ENCODE measurements around the gene SLC38A4. TPM values are rescaled to one million over a fixed set of nuclear protein-coding genes. Genes with fewer than 3 reads are reported as not detected.
"Not testable (repeated sequence)": the region's sequence is repeated elsewhere in the genome, so short reads cannot be mapped to it uniquely, and the experiment has no call there.

The SLC38A4 gene, protein sequence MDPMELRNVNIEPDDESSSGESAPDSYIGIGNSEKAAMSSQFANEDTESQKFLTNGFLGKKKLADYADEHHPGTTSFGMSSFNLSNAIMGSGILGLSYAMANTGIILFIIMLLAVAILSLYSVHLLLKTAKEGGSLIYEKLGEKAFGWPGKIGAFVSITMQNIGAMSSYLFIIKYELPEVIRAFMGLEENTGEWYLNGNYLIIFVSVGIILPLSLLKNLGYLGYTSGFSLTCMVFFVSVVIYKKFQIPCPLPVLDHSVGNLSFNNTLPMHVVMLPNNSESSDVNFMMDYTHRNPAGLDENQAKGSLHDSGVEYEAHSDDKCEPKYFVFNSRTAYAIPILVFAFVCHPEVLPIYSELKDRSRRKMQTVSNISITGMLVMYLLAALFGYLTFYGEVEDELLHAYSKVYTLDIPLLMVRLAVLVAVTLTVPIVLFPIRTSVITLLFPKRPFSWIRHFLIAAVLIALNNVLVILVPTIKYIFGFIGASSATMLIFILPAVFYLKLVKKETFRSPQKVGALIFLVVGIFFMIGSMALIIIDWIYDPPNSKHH
- 10 to 100 TPM; 18.2 to 29.6 (median 27.2) TPM for polyA plus RNA-seq (ENCODE audit: insufficient read length in 3 of 3)

DNA sequence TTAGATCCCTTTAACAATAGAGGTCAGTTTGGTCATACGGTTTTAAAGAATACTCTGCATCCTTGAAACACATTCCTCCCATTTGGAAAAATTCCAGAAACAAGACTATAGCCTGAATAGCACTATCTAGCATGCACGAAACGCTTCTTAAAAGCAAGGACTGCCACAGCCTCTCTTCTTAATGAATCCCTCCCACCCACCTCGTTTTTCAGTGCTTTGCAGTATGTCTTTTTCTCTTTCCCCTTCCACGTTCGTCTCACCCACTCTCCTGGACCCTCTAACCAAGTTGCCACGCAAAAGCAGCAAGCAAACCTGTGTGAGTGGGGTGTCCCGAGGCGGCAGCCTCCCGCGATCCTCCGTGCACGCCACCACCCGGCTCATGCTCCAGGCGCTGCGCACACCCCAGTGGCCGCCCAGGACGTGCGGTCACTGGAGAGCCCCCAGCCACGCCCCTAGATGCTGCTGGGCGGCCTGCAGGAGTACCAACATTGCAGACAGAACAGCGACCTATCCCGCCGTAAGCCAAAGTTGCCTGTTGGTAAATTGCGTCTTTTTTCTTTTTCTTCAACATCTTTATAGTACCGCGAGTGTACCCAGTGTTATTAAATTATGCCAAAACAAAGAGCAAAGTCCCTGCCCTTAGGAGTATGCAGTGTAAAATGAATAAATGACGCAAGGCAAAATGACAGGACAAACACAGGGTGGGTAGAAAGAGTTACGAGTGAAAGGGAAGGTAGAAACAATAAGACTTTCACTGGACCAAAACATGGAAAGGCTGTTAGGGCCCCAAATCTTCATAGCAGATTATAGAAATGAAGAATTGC is at the start of gene SLC38A4:
SLC38A4 (minus strand) TSS at position 407 of the 824 bp plus-strand sequence. CDS start 32,926 bp downstream, outside the sequence.
- DNase-seq (ENCODE audit: low read depth in 3 of 3, low spot score in 2 of 3) = no peak

DNA sequence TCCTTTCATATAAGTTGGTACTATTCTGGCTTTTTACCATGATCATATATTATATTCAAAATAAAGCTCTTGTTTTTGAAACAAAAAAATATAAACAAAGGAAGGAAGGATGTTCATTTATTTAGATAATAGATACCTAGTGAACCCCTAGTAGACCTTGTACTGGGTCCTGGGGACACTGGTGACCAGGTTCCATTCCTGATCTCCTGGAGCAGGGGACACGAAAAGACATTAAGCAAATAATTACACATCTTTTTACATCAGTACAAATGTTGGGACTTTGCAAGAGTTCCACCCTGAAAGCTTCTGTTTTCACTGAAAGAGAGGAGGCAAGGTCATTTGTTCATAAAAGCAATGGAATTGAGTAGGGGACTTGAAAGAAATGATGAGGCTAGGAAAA is 49.3 kb upstream of the SLC38A4 start:
- no peak for DNase-seq (ENCODE audit: low read depth in 3 of 3, low spot score in 2 of 3)

DNA sequence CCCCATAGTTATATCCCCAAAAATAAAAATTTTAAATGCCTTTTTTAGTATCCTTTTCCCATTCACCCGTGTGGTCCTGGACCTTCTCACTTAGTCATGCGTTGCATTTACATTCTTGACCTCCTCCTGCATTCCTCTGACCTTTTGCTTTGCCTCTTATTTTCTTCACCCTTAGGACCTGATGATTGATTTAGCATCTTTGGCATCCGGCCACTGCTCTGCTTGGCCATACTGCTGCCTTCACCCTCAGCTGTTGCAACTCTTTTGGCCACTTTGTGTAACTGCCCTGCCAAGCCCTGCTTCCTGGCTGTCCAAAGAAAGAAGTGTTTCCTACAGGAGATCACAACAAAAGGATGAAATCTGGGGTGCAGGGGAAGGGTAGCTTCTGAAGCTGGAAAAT is 48.8 kb upstream of the SLC38A4 start:
- no peak for DNase-seq (ENCODE audit: low read depth in 3 of 3, low spot score in 2 of 3)

DNA sequence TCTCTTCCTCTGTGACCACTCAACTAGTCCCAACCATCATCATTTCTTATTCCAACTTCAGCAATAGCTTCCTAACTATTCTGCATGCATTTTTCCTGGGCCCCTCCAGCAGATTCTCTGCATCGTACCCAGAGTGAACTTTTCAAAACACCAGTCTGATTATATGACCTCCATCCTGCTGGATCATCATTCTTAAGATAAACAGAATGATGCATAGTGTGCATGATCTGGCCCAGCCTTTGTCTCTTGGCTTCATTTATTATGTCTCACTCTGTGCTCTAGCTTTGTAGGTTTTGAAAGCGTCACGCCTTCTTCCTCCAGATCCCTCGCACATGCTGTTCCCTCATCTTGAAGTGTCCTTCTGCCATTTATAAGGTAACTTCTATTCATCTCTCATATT is 46.3 kb upstream of the SLC38A4 start:
- DNase-seq (ENCODE audit: low read depth in 3 of 3, low spot score in 2 of 3) = no peak

DNA sequence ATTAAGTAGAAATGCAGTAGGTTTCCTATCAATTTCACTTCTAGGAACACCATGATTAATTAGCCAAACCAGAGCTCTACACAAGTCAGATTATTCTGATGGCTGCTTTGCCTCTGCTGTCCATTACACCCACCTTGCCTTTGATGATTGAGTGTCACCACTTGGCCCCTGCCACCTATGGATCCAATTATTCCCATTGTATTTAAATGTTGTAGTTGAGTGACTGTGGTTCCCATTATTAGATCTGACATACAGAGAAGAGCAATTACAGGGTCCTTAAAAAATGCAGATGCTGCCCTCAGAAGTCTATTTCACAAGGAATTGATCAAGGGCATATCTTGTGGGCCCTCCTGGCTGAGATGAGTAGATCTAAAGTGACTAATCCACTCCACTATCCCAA is 39.5 kb upstream of the SLC38A4 start:
- no peak for DNase-seq (ENCODE audit: low read depth in 3 of 3, low spot score in 2 of 3)

DNA sequence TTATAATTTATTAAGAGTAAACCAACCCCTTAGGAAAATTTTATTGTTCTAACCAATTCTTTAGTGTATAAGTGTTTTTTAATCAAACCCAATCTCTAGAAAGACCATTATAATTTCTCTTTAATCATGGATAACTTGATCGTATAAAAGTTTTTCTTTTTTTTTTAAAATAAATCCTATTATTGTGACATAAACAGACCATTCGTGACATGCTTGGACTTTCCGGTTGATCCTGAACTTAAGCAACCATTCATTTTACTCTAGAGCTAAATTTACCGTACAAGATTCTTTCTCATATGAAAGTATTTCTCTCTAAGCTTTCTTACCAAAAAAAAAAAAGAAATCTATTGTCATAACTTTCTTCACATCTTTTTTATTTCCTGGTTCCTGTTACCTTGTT is 32.6 kb upstream of the SLC38A4 start:
- no peak for DNase-seq (ENCODE audit: low read depth in 3 of 3, low spot score in 2 of 3)

DNA sequence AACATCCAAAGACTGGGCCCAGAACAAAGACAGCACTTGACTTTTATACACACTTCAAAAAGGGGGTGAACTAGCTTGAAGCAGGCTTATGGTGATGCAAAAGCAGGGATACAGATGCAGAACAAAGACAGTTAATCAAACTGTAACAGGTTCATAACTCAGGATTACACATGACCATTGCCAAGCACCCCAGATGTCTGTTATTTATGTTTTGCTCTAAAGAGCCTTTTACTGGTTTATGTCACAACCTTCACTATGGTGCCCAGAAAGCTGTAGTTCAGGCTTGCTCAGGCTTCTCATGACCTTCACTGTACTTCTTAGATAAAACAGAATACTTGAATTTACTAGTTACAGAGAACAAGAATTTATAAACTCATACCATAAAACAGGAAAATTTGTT is 31.7 kb upstream of the SLC38A4 start:
- no peak for DNase-seq (ENCODE audit: low read depth in 3 of 3, low spot score in 2 of 3)

DNA sequence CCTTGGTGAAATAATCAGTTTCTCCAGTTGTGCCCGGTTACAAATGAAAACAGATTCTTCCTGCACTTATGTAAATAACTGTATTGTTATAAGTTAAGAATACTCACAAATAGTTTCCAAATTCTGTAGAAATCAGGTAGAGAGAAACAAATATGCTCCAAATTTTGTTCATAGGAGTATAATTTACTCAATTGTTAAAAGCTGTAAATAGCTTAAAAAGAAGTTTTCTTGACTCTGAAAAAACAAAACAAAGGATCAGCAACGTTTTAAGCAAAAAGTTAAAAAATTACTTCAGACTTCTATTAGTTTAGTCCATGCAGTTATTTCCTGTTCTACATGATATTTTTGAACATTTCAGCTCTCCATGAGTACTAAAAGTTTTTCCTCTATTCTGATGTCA is 30.0 kb upstream of the SLC38A4 start:
- no peak for DNase-seq (ENCODE audit: low read depth in 3 of 3, low spot score in 2 of 3)

DNA sequence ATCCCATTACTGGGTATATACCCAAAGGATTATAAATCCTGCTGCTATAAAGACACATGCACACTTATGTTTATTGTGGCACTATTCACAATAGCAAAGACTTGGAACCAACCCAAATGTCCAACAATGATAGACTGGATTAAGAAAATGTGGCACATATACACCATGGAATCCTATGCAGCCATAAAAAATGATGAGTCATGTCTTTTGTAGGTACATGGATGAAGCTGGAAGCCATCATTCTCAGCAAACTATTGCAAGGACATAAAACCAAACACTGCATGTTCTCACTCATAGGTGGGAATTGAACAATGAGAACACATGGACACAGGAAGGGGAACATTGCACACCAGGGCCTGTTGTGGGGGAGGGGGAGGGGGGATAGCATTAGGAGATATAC is 28.4 kb upstream of the SLC38A4 start:
- not testable (repeated sequence) for DNase-seq (ENCODE audit: low read depth in 3 of 3, low spot score in 2 of 3)

DNA sequence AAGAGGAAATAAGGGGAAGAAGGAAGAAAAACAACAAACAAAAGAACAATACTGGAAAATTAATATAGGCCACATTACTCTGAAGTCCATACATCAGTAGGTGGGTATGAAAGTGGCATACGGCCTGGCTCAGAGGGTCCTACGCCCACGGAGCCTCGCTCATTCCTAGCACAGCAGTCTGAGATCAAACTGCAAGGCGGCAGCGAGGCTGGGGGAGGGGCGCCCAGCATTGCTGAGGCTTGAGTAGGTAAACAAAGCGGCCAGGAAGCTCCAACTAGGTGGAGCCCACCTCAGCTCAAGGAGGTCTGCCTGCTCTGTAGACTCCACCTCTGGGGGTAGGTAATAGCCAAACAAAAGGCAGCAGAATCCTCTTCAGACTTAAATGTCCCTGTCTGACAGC is 23.0 kb upstream of the SLC38A4 start:
- DNase-seq (ENCODE audit: low read depth in 3 of 3, low spot score in 2 of 3) = not testable (repeated sequence)

DNA sequence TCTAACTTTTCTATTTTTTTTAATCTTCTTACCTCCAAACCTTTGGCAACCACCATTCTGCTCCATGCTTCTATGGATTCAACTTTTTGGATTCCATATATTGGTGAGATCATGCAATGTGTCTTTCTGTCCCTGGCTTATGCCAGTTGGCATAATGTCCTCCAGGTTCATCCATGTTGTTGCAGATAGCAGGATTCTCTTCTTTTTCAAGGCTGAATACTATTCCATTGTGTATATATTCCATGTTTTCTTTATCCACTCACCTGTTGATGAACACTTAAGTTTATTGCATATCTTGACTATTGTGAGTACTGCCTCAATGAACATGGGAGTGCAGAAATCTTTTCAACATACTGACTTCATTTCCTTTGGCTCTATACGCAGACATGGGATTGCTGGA is 21.2 kb upstream of the SLC38A4 start:
- DNase-seq (ENCODE audit: low read depth in 3 of 3, low spot score in 2 of 3) = no peak

DNA sequence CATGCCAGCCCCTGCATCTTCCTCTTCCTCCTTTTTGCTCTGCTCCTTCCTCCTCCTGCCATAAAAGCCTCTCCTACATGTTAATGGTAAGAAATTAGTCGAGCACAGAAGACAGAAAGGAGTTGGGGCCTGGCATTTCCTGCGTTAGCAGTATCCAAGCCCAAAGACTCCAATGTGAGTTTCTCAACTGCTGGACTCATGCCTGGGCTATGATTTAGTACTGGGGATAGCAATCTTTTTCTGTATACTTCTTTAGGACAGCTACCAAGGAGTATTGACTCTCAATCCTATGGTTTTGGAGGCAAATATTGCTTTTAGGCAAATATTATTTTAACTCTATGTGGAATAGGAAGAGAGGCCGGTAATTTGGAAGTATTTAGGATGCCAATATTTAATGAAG is 18.0 kb upstream of the SLC38A4 start:
- DNase-seq (ENCODE audit: low read depth in 3 of 3, low spot score in 2 of 3) = no peak

DNA sequence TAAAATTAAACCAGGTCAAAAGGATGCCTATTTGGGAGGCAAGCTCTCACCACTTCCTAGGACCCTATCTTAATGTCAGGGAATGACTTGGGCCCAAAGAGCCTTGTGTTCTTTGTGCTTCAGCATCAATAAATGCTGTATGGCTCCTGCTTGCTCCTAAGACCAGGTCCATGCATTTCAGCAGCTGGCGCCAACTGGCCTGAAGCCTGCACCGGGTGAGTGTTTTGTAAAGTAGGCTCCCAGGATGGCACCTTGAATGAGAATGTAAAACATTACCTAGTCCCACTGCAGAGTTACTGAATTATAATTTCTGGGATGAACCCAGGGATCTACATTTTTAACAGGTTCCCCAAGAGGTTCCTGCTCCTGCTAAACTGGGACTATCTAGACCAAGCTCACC is 16.1 kb upstream of the SLC38A4 start:
- DNase-seq (ENCODE audit: low read depth in 3 of 3, low spot score in 2 of 3) = no peak

DNA sequence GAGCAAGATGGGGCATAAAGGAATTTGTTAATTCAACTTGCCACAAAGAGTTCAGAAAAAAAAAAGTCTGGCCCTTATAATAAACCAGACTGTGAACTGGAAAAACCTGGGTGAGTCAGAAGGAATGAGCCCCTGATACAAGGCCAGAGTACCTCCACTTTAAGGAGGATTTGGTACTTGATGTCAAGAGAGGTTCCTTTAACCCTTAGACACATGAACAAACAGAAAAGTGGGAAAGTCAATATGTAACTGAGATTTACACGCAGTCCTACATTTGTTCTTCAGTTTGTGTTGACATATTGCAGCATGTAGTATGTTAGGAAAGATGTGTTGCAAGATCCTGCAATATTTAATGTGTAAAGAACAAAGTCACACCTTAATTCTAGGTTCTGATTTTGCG is 14.2 kb upstream of the SLC38A4 start:
- DNase-seq (ENCODE audit: low read depth in 3 of 3, low spot score in 2 of 3) = no peak

DNA sequence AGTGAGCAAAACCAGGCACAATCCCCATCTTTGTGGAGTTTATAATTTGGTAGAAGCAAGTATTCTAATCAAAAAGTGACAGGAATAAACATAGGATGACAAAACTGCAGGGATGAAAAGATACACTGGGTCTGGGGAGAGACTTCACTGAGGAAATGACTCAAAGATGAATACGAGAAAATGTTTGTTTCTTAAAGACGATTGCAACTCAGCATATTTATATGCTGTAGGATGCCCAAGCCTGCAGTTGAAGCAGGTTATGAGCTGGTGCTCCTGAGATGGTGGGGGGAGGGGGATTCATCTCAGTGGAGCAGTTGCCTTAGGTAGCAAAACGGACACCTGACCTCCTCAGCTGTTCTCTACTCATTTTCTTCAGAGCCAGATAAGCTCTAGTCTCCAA is 13.4 kb upstream of the SLC38A4 start:
- DNase-seq (ENCODE audit: low read depth in 3 of 3, low spot score in 2 of 3) = no peak

DNA sequence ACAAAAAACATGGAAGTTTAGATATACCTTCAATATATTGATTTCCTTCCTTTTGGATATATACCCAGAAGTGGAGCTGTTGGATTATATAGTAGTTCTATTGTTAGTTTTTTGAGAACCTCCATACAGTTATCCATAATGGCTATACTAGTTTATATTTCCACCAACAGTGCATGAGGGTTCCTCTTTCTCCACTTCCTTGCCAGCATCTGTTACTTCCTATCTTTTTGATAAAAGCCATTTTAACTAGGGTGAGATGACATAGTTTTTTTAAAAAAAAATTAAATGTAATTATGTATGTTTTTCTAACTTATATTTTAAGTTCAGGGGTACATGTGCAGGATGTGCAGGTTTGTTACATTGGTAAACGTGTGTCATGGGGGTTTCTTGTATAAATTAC is 10.0 kb upstream of the SLC38A4 start:
- no peak for DNase-seq (ENCODE audit: low read depth in 3 of 3, low spot score in 2 of 3)

DNA sequence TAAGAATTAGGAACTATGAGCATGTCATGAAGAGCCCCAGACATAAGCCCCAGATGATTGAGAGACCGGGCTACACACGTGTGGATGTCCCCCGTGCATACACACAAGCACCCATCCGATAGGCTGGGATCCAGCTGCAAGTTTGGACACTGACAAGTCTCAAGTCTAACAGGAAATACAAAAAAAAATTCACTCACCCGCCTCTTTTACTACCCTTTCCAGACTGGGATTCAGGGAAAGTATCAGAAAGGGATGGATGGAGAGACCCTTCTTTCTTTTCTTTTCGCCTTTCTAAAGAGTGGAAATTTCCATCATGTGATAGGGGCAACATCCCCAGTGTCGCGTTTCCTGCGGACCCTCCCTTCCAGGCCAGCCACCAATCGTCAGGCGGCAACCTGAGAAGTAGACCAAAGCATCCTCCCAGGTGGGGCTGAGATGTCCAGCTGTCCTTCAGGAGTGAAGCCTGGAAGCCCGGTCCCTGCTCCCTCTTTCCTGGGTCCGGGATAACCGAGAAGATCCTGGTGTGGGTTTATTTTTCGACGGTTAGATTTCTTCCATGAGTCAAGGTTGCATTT is 6.4 kb upstream of the SLC38A4 start:
- DNase-seq (ENCODE audit: low read depth in 3 of 3, low spot score in 2 of 3) = no peak

DNA sequence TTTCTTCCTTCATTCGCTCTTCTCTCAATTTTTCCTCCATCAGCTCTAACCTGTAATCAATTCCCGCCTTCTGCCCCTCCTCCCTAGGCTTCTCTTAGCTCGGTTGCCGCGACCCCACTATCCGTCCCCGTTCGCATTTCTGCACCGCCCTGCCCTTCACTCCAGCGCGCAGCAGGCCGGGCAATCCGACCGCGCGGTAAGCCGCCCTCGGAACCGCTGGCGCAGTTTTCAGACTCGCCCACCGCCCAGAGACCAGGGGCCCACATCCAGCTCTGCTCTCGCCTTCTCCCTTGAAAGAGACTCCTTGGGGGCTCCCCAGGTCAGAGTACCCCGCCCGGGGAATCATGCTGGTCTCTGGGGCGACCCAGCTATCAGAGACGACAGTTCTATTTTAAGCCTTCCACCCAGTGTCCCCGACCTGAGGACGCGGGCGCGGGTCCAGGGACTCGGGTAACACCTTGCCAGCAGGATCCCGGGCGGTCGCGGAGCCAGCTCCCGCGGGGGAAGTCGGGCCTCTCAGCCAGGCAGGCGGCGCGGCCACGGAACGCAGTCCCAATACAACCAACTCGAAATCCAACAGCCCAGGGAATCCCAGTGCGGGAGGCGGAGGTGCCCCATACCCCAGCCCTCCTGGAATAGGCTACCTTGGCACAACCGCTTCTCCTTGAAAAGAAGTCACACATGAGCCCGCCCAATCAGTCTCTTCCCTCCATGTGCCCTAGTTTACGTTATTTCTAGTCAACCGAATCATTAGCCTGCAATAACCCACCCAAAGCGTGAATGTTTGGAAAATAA is 5.7 kb upstream of the SLC38A4 start:
- no peak for DNase-seq (ENCODE audit: low read depth in 3 of 3, low spot score in 2 of 3)

DNA sequence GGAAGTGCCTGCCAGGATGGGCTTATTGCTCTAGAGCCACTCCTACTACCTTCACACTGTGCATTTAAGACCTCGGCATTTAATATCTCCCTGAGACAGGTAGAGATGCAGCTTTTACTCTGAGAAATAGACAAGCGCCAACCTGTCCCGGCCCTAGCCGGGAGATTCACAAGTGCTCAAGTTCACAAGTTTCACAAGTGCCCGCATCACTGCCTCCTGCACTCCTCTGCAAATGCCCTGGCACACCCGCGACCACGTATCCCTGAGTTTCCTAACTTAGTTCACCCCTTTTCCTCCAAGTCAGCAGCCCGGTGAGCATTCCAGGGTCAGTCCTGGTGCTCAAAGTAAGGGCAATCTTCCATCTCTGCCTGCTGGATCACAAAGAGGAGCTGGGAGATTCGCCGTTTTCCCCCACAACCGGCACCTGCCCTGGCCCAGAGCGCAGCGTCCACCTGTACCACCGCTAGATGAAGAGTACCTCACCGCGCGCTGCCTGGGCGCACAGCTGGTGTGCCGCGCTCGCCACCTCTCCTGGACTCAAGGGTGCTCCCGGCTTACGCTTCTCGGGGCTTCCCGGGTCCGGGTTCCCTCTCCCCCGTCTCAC is 5.0 kb upstream of the SLC38A4 start:
- no peak for DNase-seq (ENCODE audit: low read depth in 3 of 3, low spot score in 2 of 3)

DNA sequence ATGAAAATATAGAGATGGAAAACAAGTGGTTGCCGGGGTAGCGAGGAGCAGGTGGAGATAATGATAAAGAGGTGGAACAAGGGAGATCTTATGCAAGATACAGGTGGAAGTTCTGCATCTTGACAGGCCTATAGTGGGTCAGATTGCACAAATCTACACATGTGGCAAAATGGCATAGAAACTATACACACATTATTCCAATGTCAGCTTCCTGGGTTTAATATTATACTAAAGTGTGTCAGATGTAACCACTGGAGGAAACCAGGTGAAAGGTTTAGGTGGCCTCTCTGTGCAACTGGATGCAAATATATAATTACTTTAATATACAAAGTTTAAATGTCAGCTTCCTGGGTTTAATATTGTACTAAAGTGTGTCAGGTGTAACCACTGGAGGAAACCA is 1.1 kb downstream of the SLC38A4 start:
- DNase-seq (ENCODE audit: low read depth in 3 of 3, low spot score in 2 of 3) = no peak
